Immature natural killer cell (primary cell): ENCODE measurements around the gene PDLIM5. TPM values are rescaled to one million over a fixed set of nuclear protein-coding genes. Genes with fewer than 3 reads are reported as not detected.
"Not testable (repeated sequence)": the region's sequence is repeated elsewhere in the genome, so short reads cannot be mapped to it uniquely, and the experiment has no call there.

Source experiments
- DNase-seq, 3 donors: peaks; one replicate each; pipeline ENCODE4 v3.0.0; 2022; ENCODE audit warnings: mixed read lengths in 1 of 3
- H3K27ac Mint-ChIP-seq, 6 donors: one replicate each; pipeline ENCODE4 v1.8.0; 2020; ENCODE audit warnings: mixed read lengths in 6 of 6, mild to moderate bottlenecking in 5 of 6, inconsistent platforms in 4 of 6, moderate library complexity in 3 of 6
- H3K27me3 Mint-ChIP-seq, 3 donors: one replicate each; pipeline ENCODE4 v1.8.0; 2020 to 2021; ENCODE audit warnings: low read depth in 3 of 3, mild to moderate bottlenecking in 3 of 3, mixed read lengths in 3 of 3, moderate library complexity in 3 of 3, inconsistent platforms in 1 of 3
- H3K36me3 Mint-ChIP-seq, 3 donors: one replicate each; pipeline ENCODE4 v1.8.0; 2020; ENCODE audit warnings: mixed read lengths in 3 of 3, inconsistent platforms in 2 of 3, mild to moderate bottlenecking in 2 of 3
- H3K4me1 Mint-ChIP-seq, 2 donors: one replicate each; pipeline ENCODE4 v1.8.0; 2020; ENCODE audit warnings: inconsistent platforms in 2 of 2, mild to moderate bottlenecking in 2 of 2, mixed read lengths in 2 of 2, moderate library complexity in 1 of 2
- H3K4me3 Mint-ChIP-seq, 5 donors: one replicate each; pipeline ENCODE4 v1.8.0; 2020; ENCODE audit warnings: mild to moderate bottlenecking in 5 of 5, mixed read lengths in 5 of 5, inconsistent platforms in 3 of 5, moderate library complexity in 3 of 5
- H3K9me3 Mint-ChIP-seq, 6 donors: one replicate each; pipeline ENCODE4 v1.8.0; 2020; ENCODE audit warnings: mild to moderate bottlenecking in 6 of 6, mixed read lengths in 6 of 6, inconsistent platforms in 4 of 6, moderate library complexity in 3 of 6
- polyA plus RNA-seq, 3 donors: library from polyadenylated mRNA; unstranded; fragments of 300-500 nt; fragmentation: Illumina TruSeq; gene quantifications; one replicate each; pipeline ENCODE4 v1.2.3, GENCODE V29; 2021

The PDLIM5 gene
- polyA plus RNA-seq, 3 donors from 2014 or later = 38.7 to 57.1 (median 55.8) TPM

DNA sequence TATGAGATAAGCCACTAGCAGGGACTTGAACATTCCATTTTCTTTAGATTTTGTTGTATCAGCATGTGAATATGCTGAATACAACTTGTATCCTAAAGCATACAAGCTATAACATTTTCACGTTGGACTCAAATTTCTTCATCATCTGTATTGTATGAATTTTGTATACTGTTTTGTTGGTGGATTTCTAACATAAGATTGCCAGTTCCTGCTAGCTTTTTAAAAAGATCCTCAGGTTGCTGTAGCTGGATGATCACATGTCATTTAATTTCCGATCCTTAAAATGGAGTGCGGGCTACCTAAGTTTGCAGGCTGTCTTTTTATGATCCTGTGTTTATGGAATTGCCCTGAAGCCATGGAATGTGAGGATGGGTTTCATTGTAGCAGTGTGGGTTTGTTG lies 6.9 kb downstream of the PDLIM5 start:
- H3K36me3 Mint-ChIP-seq = peaks cover 0 to 8% (median 5%) of the 10 kb centered on the region in 3 donors
- no peak overlapping the region for H3K27ac Mint-ChIP-seq
- H3K27me3 Mint-ChIP-seq = no peaks in the 10 kb centered on the region
- no peaks in the 10 kb centered on the region for H3K9me3 Mint-ChIP-seq
- no peak for DNase-seq
- H3K4me3 Mint-ChIP-seq = no peak overlapping the region
- H3K4me1 Mint-ChIP-seq = peaks cover 0 to 3% of the 10 kb centered on the region in 2 donors

DNA sequence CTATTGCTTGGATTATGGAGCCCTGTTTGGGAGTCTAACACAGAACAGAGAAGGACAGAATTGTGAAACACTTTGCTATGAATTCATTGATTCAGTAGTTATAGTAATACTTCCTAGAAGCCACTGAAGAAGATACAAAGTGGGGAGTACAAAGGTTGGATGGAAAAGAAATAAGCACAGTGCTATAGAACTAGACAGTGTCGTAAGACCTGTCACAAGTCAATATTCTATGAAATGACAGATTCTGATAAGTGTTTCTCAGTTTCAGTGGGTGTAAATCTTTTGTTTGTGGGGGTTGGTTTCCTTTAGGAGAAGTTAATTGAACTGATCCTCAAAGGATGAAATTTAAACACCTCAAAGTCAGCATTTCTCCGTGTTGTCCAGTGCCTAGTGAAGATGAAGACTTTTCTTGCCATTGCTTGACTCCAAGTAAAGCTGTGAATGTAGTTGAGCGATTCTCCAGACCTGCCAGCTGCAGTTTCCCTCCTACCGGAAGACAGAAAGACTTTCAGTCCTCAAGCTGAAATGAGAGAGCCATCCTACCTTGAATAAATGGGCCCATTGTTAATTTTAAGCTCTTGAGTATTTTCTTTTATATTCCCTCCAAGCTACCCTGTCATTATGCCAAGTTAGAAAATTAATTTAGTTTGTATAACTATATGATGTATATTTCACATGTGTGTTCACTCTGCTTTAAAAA lies 7.9 kb downstream of the PDLIM5 start:
- H3K36me3 Mint-ChIP-seq = peaks cover 0 to 8% (median 5%) of the 10 kb centered on the region in 3 donors
- no peak overlapping the region for H3K4me3 Mint-ChIP-seq
- no peaks in the 10 kb centered on the region for H3K9me3 Mint-ChIP-seq
- no peaks in the 10 kb centered on the region for H3K27me3 Mint-ChIP-seq
- DNase-seq = no peak
- H3K27ac Mint-ChIP-seq = no peak overlapping the region
- peaks cover 0 to 3% of the 10 kb centered on the region in 2 donors for H3K4me1 Mint-ChIP-seq

GRCh38 chr4:94461506-94461905 lies 9.8 kb downstream of the PDLIM5 start:
- no peaks in the 10 kb centered on the region for H3K9me3 Mint-ChIP-seq
- H3K27me3 Mint-ChIP-seq = no peaks in the 10 kb centered on the region
- H3K4me1 Mint-ChIP-seq = peaks cover 0 to 3% of the 10 kb centered on the region in 2 donors
- H3K27ac Mint-ChIP-seq = no peak overlapping the region
- peaks cover 0 to 5% (median 5%) of the 10 kb centered on the region in 3 donors for H3K36me3 Mint-ChIP-seq
- DNase-seq = no peak
- H3K4me3 Mint-ChIP-seq = no peak overlapping the region

DNA sequence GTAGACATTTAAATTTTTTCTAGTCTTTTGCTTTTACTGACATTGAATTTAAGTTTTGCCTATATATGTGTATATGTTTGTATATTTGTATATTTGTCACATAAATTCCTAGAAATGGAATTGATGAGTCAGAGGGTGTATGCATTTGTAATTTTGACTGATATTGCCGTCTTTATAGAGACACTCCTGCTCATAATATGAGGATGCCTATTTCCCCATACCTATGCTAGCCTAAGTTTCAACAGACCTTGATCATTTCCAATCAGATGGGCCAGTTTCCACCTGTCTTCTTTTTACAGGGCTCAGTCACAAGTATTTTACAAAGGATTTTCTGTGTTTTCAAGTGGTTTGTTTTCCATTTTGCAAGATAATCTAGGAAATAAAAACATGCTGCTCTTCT lies 10.8 kb downstream of the PDLIM5 start:
- Mint-ChIP-seq H3K9me3 (no peaks in the 10 kb centered on the region), H3K4me3 (no peak overlapping the region), H3K36me3 (peaks cover 0 to 5% (median 5%) of the 10 kb centered on the region in 3 donors), H3K27me3 (no peaks in the 10 kb centered on the region), H3K27ac (no peak overlapping the region), H3K4me1 (peaks cover 0 to 3% of the 10 kb centered on the region in 2 donors)
- no peak for DNase-seq

GRCh38 chr4:94463771-94464170 lies 12.0 kb downstream of the PDLIM5 start:
- Mint-ChIP-seq H3K4me3 (no peak overlapping the region), H3K27me3 (peaks cover 0 to 2% (median 1%) of the 10 kb centered on the region in 3 donors), H3K27ac (no peak overlapping the region)

DNA sequence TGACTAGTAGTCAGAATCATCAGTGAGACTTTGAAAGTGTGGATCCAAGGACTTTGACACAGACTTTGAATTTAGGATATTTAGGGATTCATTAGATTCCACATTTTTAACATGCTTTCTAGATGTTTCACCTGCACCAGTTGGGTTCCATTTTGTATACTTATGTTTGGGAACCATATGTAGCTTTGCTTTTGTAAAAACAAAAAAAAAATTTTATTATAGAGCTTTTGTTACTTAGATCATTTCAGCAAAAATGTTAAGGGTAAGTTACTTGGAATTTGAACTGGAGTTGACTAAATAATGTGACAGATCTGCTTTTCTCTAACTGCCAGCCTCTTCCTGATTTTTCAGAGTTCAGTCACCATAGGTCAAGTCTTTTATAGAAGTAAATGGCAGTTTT lies 14.6 kb downstream of the PDLIM5 start:
- Mint-ChIP-seq H3K27me3 (peaks cover 0 to 2% (median 1%) of the 10 kb centered on the region in 3 donors), H3K9me3 (no peaks in the 10 kb centered on the region), H3K27ac (no peak overlapping the region), H3K4me3 (no peak overlapping the region), H3K4me1 (peaks cover 0 to 7% of the 10 kb centered on the region in 2 donors), H3K36me3 (peaks cover 0 to 8% (median 0%) of the 10 kb centered on the region in 3 donors)
- no peak for DNase-seq

More at GRCh38 chr4:94463771-94464170, 12.0 kb downstream of the PDLIM5 start:
- Mint-ChIP-seq H3K36me3 (peaks cover 0 to 5% (median 5%) of the 10 kb centered on the region in 3 donors), H3K4me1 (peaks cover 0 to 7% of the 10 kb centered on the region in 2 donors), H3K9me3 (no peaks in the 10 kb centered on the region)
- DNase-seq = no peak

- Mint-ChIP-seq H3K4me3 (no peak overlapping the region), H3K4me1 (peaks cover 0 to 7% of the 10 kb centered on the region in 2 donors), H3K9me3 (no peaks in the 10 kb centered on the region), H3K27me3 (peaks cover 0 to 2% (median 1%) of the 10 kb centered on the region in 3 donors), H3K27ac (no peak overlapping the region), H3K36me3 (peaks cover 0 to 8% (median 0%) of the 10 kb centered on the region in 3 donors)
- no peak for DNase-seq
Observed at GRCh38 chr4:94466923-94467322, 15.2 kb downstream of the PDLIM5 start.

- Mint-ChIP-seq H3K36me3 (peaks cover 0 to 7% (median 4%) of the 10 kb centered on the region in 3 donors), H3K9me3 (no peaks in the 10 kb centered on the region), H3K4me1 (peaks cover 0 to 7% of the 10 kb centered on the region in 2 donors), H3K27me3 (peaks cover 0 to 4% (median 1%) of the 10 kb centered on the region in 3 donors), H3K4me3 (no peak overlapping the region), H3K27ac (no peak overlapping the region)
- DNase-seq = no peak
Observed at GRCh38 chr4:94468093-94468769, 16.5 kb downstream of the PDLIM5 start.

GRCh38 chr4:94469221-94469784 lies 17.6 kb downstream of the PDLIM5 start:
- H3K9me3 Mint-ChIP-seq = no peaks in the 10 kb centered on the region
- no peak overlapping the region for H3K27ac Mint-ChIP-seq
- peaks cover 0 to 11% (median 4%) of the 10 kb centered on the region in 3 donors for H3K36me3 Mint-ChIP-seq
- DNase-seq = no peak
- H3K4me1 Mint-ChIP-seq = peaks cover 0 to 7% of the 10 kb centered on the region in 2 donors
- no peak overlapping the region for H3K4me3 Mint-ChIP-seq
- H3K27me3 Mint-ChIP-seq = peaks cover 0 to 4% (median 1%) of the 10 kb centered on the region in 3 donors

DNA sequence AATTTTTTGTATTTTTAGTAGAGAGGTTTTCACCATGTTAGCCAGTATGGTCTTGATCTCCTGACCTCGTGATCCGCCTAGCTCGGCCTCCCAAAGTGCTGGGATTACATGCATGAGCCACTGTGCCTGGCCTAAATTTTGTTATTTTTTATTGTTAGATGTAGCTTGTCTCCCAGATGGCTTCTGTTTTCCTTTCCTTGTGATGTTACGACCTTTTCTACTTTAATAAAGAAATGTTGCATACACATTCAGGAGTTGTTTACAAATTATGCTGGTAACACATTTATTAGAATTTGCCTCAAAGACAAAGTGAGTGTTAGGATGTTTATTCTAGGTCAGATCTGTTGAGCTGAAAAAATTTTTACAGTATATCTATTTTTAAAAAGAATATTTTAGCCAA lies 18.4 kb downstream of the PDLIM5 start:
- Mint-ChIP-seq H3K4me1 (peaks cover 0 to 7% of the 10 kb centered on the region in 2 donors), H3K4me3 (no peak overlapping the region), H3K27me3 (peaks cover 0 to 4% (median 1%) of the 10 kb centered on the region in 3 donors), H3K27ac (no peak overlapping the region), H3K9me3 (no peaks in the 10 kb centered on the region), H3K36me3 (peaks cover 0 to 11% (median 4%) of the 10 kb centered on the region in 3 donors)
- DNase-seq = no peak

DNA sequence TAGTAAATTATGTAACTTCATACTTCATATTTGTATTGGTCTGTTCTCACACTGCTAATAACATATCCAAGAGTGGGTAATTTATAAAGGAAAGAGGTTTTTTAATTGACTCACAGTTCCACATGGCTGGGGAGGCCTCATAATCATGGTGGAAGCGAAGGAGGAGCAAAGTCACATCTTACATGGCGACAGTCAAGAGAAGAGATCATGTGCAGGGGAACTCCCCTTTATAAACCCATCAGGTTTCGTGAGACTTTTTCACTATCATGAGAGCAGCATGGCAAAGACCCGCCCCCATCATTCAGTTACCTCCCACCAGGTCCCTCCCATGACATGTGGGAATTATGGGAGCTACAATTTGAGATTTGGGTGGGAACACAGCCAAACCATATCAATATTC lies 19.0 kb downstream of the PDLIM5 start:
- not testable (repeated sequence) for H3K4me1 Mint-ChIP-seq, H3K27me3 Mint-ChIP-seq, H3K4me3 Mint-ChIP-seq, H3K9me3 Mint-ChIP-seq, H3K27ac Mint-ChIP-seq, DNase-seq
- peaks cover 0 to 11% (median 4%) of the 10 kb centered on the region in 3 donors for H3K36me3 Mint-ChIP-seq

- H3K36me3 Mint-ChIP-seq = peaks cover 0 to 11% (median 4%) of the 10 kb centered on the region in 3 donors
- H3K27me3 Mint-ChIP-seq = peaks cover 0 to 4% (median 1%) of the 10 kb centered on the region in 3 donors
- H3K27ac Mint-ChIP-seq = no peak overlapping the region
- H3K9me3 Mint-ChIP-seq = no peaks in the 10 kb centered on the region
- no peak for DNase-seq
- peaks cover 0 to 7% of the 10 kb centered on the region in 2 donors for H3K4me1 Mint-ChIP-seq
- H3K4me3 Mint-ChIP-seq = no peak overlapping the region
Observed at GRCh38 chr4:94472056-94472826, 20.5 kb downstream of the PDLIM5 start.

GRCh38 chr4:94475050-94475449 lies 23.3 kb downstream of the PDLIM5 start:
- H3K27ac Mint-ChIP-seq = no peak overlapping the region
- H3K36me3 Mint-ChIP-seq = peaks cover 0 to 11% (median 4%) of the 10 kb centered on the region in 3 donors
- no peaks in the 10 kb centered on the region for H3K9me3 Mint-ChIP-seq
- no peak overlapping the region for H3K4me3 Mint-ChIP-seq
- H3K4me1 Mint-ChIP-seq = no peaks in the 10 kb centered on the region
- peaks cover 0 to 2% (median 2%) of the 10 kb centered on the region in 3 donors for H3K27me3 Mint-ChIP-seq
- no peak for DNase-seq
